ENCODE results near the gene COQ4.

COQ4 gene

DNA sequence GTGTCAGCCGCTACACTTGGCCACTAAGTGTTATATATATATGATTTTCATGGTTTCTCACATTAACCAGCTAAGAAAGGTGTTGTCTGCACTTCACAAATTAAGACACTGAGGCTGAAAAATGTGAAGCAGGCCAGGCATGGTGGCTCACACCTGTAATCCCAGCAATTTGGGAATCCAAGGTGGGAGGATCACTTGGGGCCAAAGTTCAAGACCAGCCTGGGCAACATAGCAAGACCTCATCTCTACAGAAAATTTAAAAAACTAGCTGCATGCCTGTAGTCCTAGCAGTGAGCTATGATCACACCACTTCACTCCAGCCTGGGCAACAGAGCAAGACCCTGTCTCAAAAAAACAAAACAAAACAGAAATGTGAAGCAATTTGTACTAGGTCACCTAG, 1.8 kb downstream of the COQ4 start (continued):
- TF ChIP-seq, protein P1, sequence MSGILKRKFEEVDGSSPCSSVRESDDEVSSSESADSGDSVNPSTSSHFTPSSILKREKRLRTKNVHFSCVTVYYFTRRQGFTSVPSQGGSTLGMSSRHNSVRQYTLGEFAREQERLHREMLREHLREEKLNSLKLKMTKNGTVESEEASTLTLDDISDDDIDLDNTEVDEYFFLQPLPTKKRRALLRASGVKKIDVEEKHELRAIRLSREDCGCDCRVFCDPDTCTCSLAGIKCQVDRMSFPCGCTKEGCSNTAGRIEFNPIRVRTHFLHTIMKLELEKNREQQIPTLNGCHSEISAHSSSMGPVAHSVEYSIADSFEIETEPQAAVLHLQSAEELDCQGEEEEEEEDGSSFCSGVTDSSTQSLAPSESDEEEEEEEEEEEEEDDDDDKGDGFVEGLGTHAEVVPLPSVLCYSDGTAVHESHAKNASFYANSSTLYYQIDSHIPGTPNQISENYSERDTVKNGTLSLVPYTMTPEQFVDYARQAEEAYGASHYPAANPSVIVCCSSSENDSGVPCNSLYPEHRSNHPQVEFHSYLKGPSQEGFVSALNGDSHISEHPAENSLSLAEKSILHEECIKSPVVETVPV (CRISPR knock-in tag; IDR thresholded peaks at IDR 0.05), result no peak
- TF ChIP-seq OSR1 (CRISPR knock-in tag; IDR thresholded peaks at IDR 0.05) (no peak), ZNF565 (CRISPR knock-in tag; conservative IDR thresholded peaks at IDR 0.05; ENCODE audit: low read depth) (no peak), CSDC2 (CRISPR knock-in tag; IDR thresholded peaks at IDR 0.05) (no peak), BACH2 (CRISPR knock-in tag; IDR thresholded peaks at IDR 0.05; ENCODE audit: borderline replicate concordance) (no peak), TCF4 (CRISPR knock-in tag; IDR thresholded peaks at IDR 0.05; ENCODE audit: borderline replicate concordance) (no peak)

DNA sequence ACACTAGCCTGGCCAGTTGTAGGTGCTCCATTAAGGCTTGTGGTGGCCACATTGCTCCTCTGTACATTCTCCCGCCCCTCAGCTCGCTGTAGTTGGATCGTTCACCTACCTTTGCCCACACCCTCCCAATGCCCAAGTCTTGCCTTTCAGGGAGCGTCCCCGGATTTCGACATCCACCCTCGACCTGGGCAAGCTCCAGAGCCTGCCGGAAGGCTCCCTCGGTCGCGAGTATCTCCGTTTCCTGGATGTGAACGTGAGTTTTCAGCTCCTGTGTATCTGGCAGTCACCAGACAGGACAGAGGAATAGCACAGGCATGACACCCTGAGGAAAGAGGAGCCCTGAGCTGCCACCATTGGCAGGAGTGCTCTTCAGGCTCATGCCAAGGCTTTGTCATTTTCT, 3.0 kb downstream of the COQ4 start:
- TF ChIP-seq SNAI2 (CRISPR knock-in tag; IDR thresholded peaks at IDR 0.05) (no peak), CSDC2 (CRISPR knock-in tag; IDR thresholded peaks at IDR 0.05) (no peak), ESRRG (CRISPR knock-in tag; IDR thresholded peaks at IDR 0.05) (no peak), GLIS3 (CRISPR knock-in tag; IDR thresholded peaks at IDR 0.05) (no peak), ZFP3 (CRISPR knock-in tag; IDR thresholded peaks at IDR 0.05) (no peak), ZNF8 (CRISPR knock-in tag; IDR thresholded peaks at IDR 0.05) (no peak), TCF4 (CRISPR knock-in tag; IDR thresholded peaks at IDR 0.05; ENCODE audit: borderline replicate concordance) (no peak), RARB (CRISPR knock-in tag; IDR thresholded peaks at IDR 0.05) (no peak), BACH2 (CRISPR knock-in tag; IDR thresholded peaks at IDR 0.05; ENCODE audit: borderline replicate concordance) (no peak), ISL1 (CRISPR knock-in tag; IDR thresholded peaks at IDR 0.05) (no peak), ZNF70 (CRISPR knock-in tag; IDR thresholded peaks at IDR 0.05) (no peak)
- no peak for ATAC-seq

DNA sequence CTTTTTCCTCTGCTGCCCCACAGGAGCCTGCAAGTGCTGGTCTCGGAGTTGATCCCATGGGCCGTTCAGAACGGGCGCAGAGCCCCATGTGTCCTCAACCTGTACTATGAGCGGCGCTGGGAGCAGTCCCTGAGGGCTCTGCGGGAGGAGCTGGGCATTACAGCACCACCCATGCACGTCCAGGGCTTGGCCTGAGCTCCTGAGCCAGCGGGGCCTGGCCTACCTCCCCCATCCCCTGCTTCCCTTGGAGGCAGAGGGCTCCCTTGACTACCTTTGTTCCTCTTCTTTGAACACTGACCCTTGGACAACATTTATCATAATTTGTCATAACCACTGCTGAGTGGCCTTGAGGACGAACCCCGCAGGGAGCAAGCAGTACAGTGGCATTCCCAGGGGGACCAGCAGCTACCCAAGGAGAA, 10.8 kb downstream of the COQ4 start:
- no peak for TF ChIP-seq ZFP3 (CRISPR knock-in tag; IDR thresholded peaks at IDR 0.05)
- no peak for TF ChIP-seq TCF4 (CRISPR knock-in tag; IDR thresholded peaks at IDR 0.05; ENCODE audit: borderline replicate concordance)
- TF ChIP-seq ESRRG (CRISPR knock-in tag; IDR thresholded peaks at IDR 0.05), result no peak
- TF ChIP-seq PPARA (CRISPR knock-in tag; IDR thresholded peaks at IDR 0.05; ENCODE audit: borderline replicate concordance), result no peak
- TF ChIP-seq, protein P2, sequence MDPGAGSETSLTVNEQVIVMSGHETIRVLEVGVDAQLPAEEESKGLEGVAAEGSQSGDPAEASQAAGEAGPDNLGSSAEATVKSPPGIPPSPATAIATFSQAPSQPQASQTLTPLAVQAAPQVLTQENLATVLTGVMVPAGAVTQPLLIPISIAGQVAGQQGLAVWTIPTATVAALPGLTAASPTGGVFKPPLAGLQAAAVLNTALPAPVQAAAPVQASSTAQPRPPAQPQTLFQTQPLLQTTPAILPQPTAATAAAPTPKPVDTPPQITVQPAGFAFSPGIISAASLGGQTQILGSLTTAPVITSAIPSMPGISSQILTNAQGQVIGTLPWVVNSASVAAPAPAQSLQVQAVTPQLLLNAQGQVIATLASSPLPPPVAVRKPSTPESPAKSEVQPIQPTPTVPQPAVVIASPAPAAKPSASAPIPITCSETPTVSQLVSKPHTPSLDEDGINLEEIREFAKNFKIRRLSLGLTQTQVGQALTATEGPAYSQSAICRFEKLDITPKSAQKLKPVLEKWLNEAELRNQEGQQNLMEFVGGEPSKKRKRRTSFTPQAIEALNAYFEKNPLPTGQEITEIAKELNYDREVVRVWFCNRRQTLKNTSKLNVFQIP (CRISPR knock-in tag; IDR thresholded peaks at IDR 0.05; ENCODE audit: borderline replicate concordance, low read depth), result no peak
- TF ChIP-seq, protein P3, sequence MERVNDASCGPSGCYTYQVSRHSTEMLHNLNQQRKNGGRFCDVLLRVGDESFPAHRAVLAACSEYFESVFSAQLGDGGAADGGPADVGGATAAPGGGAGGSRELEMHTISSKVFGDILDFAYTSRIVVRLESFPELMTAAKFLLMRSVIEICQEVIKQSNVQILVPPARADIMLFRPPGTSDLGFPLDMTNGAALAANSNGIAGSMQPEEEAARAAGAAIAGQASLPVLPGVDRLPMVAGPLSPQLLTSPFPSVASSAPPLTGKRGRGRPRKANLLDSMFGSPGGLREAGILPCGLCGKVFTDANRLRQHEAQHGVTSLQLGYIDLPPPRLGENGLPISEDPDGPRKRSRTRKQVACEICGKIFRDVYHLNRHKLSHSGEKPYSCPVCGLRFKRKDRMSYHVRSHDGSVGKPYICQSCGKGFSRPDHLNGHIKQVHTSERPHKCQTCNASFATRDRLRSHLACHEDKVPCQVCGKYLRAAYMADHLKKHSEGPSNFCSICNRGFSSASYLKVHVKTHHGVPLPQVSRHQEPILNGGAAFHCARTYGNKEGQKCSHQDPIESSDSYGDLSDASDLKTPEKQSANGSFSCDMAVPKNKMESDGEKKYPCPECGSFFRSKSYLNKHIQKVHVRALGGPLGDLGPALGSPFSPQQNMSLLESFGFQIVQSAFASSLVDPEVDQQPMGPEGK (CRISPR knock-in tag; IDR thresholded peaks at IDR 0.05; ENCODE audit: borderline replicate concordance), result no peak
- no peak for TF ChIP-seq OSR1 (CRISPR knock-in tag; IDR thresholded peaks at IDR 0.05)
- TF ChIP-seq, protein P4, sequence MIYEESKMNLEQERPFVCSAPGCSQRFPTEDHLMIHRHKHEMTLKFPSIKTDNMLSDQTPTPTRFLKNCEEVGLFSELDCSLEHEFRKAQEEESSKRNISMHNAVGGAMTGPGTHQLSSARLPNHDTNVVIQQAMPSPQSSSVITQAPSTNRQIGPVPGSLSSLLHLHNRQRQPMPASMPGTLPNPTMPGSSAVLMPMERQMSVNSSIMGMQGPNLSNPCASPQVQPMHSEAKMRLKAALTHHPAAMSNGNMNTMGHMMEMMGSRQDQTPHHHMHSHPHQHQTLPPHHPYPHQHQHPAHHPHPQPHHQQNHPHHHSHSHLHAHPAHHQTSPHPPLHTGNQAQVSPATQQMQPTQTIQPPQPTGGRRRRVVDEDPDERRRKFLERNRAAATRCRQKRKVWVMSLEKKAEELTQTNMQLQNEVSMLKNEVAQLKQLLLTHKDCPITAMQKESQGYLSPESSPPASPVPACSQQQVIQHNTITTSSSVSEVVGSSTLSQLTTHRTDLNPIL (CRISPR knock-in tag; IDR thresholded peaks at IDR 0.05; ENCODE audit: low read depth), result no peak
- no peak for TF ChIP-seq ZNF565 (CRISPR knock-in tag; conservative IDR thresholded peaks at IDR 0.05; ENCODE audit: low read depth)
- no peak for TF ChIP-seq ISL1 (CRISPR knock-in tag; IDR thresholded peaks at IDR 0.05)
- TF ChIP-seq RARB (CRISPR knock-in tag; IDR thresholded peaks at IDR 0.05), result no peak
- no peak for TF ChIP-seq GLIS3 (CRISPR knock-in tag; IDR thresholded peaks at IDR 0.05)
- TF ChIP-seq ZNF70 (CRISPR knock-in tag; IDR thresholded peaks at IDR 0.05), result no peak
- no peak for TF ChIP-seq BACH2 (CRISPR knock-in tag; IDR thresholded peaks at IDR 0.05; ENCODE audit: borderline replicate concordance)
- TF ChIP-seq ARNTL (CRISPR knock-in tag; IDR thresholded peaks at IDR 0.05; ENCODE audit: borderline replicate concordance, low read depth), result no peak
- no peak for TF ChIP-seq ZFP30 (CRISPR knock-in tag; IDR thresholded peaks at IDR 0.05)
- TF ChIP-seq SNAI2 (CRISPR knock-in tag; IDR thresholded peaks at IDR 0.05), result no peak
- TF ChIP-seq, protein P1 (CRISPR knock-in tag; IDR thresholded peaks at IDR 0.05), result no peak
- TF ChIP-seq CSDC2 (CRISPR knock-in tag; IDR thresholded peaks at IDR 0.05), result no peak
- no peak for ATAC-seq

DNA sequence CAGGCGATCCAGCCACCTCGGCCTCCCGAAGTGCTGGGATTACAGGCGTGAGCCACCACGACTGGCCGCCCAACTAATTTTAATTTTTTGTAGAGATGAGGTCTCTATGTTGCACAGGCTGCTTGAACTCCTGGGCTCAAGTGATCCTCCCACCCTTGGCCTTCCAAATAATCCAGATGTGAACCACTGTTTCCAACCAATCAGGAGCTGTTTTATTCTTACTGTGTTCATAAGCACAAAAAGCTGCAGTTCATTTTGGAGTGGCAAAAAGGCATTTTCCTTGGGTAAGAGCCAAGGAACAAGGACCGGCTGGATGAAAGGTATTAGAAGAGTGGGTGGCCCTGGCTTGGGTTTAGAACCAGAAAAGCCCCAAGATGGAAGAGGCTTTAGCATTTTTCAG, 12.5 kb downstream of the COQ4 start:
- TF ChIP-seq TOX (CRISPR knock-in tag; IDR thresholded peaks at IDR 0.05; ENCODE audit: borderline replicate concordance), result no peak
- ATAC-seq, result no peak
